CD14-positive monocyte (primary cell): ENCODE data around the gene LRP1-AS. TPM values are rescaled to one million over a fixed set of nuclear protein-coding genes. Genes with fewer than 3 reads are reported as not detected.

ENCODE experiments used
- DNase-seq, 3 donors: peaks; one replicate each; pipeline ENCODE4 v3.0.0-alpha.2; 2011 to 2022
- H2AFZ ChIP-seq: 2 replicates; pipeline ENCODE4 v1.6.0; 2012; ENCODE audit warnings: mild to moderate bottlenecking, low read depth, low read length, inconsistent platforms; ENCODE audit not compliant: insufficient read depth, poor library complexity, severe bottlenecking
- H3K27ac ChIP-seq, 2 donors: 1 replicate in 1 of 2; 2 replicates in 1 of 2; pipeline ENCODE4 v1.5.1; 2012 to 2013; ENCODE audit warnings: low read length in 2 of 2, control low read depth in 1 of 2, inconsistent platforms in 1 of 2, low read depth in 1 of 2, mild to moderate bottlenecking in 1 of 2
- H3K27me3 ChIP-seq, 2 donors: one replicate each; pipeline versions ENCODE4 v1.6.0 to v1.6.1; 2011 to 2013; ENCODE audit warnings: low read length in 2 of 2; ENCODE audit not compliant: control insufficient read depth in 2 of 2, insufficient read depth in 2 of 2
- H3K36me3 ChIP-seq, 2 donors: replicated peaks in 1 of 2; 1 replicate in 1 of 2; 2 replicates in 1 of 2; pipeline versions ENCODE4 v1.5.1 to v1.6.1; 2012 to 2013; ENCODE audit warnings: low read length in 2 of 2, control low read depth in 1 of 2, inconsistent platforms in 1 of 2, mild to moderate bottlenecking in 1 of 2; ENCODE audit not compliant: insufficient read depth in 2 of 2, control insufficient read depth in 1 of 2
- H3K4me1 ChIP-seq, 2 donors: 1 replicate in 1 of 2; 2 replicates in 1 of 2; pipeline versions ENCODE4 v1.5.1 to v1.6.1; 2012 to 2013; ENCODE audit warnings: low read length in 2 of 2, control low read depth in 1 of 2, inconsistent platforms in 1 of 2, mild to moderate bottlenecking in 1 of 2, moderate library complexity in 1 of 2; ENCODE audit not compliant: insufficient read depth in 2 of 2, control insufficient read depth in 1 of 2
- H3K4me2 ChIP-seq: replicated peaks from 2 replicates; pipeline ENCODE3; 2012; ENCODE audit warnings: low read length, moderate library complexity, mild to moderate bottlenecking; ENCODE audit not compliant: poor library complexity, severe bottlenecking; ENCODE audit errors: extremely low read depth
- H3K4me3 ChIP-seq, 3 experiments: fragments of 200-600 bp in 1 of 3; sonication (generic) in 1 of 3; replicated peaks in 1 of 3; 1 replicate in 2 of 3; 2 replicates in 1 of 3; pipeline ENCODE4 v1.5.1; 2011 to 2013; ENCODE audit warnings: low read length in 3 of 3, mild to moderate bottlenecking in 3 of 3, control low read depth in 2 of 3, low read depth in 2 of 3, inconsistent platforms in 1 of 3, moderate library complexity in 1 of 3
- H3K79me2 ChIP-seq: 2 replicates; pipeline ENCODE4 v1.6.0; 2012; ENCODE audit warnings: mild to moderate bottlenecking, control low read depth, inconsistent platforms, low read length, moderate library complexity; ENCODE audit not compliant: insufficient read depth
- H3K9ac ChIP-seq: 2 replicates; pipeline ENCODE4 v1.6.0; 2017; ENCODE audit warnings: low read length, mild to moderate bottlenecking; ENCODE audit not compliant: insufficient read depth, poor library complexity, severe bottlenecking
- H3K9me3 ChIP-seq, 2 donors: replicated peaks in 1 of 2; 1 replicate in 1 of 2; 2 replicates in 1 of 2; pipeline versions ENCODE4 v1.5.1 to v1.6.1; 2012 to 2013; ENCODE audit warnings: low read length in 2 of 2, control low read depth in 1 of 2; ENCODE audit not compliant: control insufficient read depth in 1 of 2, insufficient read depth in 1 of 2
- H4K20me1 ChIP-seq: 2 replicates; pipeline ENCODE4 v1.6.0; 2012; ENCODE audit warnings: mild to moderate bottlenecking, low read length, control low read depth, moderate library complexity; ENCODE audit not compliant: insufficient read depth
- H3K27ac Mint-ChIP-seq, 7 donors: one replicate each; pipeline ENCODE4 v1.8.0; 2020; ENCODE audit warnings: mild to moderate bottlenecking in 7 of 7, mixed read lengths in 7 of 7, moderate library complexity in 6 of 7, inconsistent platforms in 2 of 7
- H3K27me3 Mint-ChIP-seq, 3 donors: one replicate each; pipeline ENCODE4 v1.8.0; 2021 to 2022; ENCODE audit warnings: low read depth in 3 of 3, mild to moderate bottlenecking in 3 of 3, mixed read lengths in 3 of 3, moderate library complexity in 3 of 3, inconsistent platforms in 1 of 3
- H3K36me3 Mint-ChIP-seq, 2 donors: one replicate each; pipeline ENCODE4 v1.8.0; 2020; ENCODE audit warnings: mixed read lengths in 2 of 2, inconsistent platforms in 1 of 2, mild to moderate bottlenecking in 1 of 2
- H3K4me1 Mint-ChIP-seq: one replicate; pipeline ENCODE4 v1.8.0; 2020; ENCODE audit warnings: mild to moderate bottlenecking, mixed read lengths
- H3K4me3 Mint-ChIP-seq, 2 donors: one replicate each; pipeline ENCODE4 v1.8.0; 2020; ENCODE audit warnings: mild to moderate bottlenecking in 2 of 2, mixed read lengths in 2 of 2, moderate library complexity in 1 of 2
- H3K9me3 Mint-ChIP-seq, 7 donors: one replicate each; pipeline ENCODE4 v1.8.0; 2020 to 2022; ENCODE audit warnings: mixed read lengths in 7 of 7, mild to moderate bottlenecking in 6 of 7, moderate library complexity in 6 of 7, inconsistent platforms in 2 of 7
- WGBS: methylation state at CpG from one replicate; pipeline ENCODE4 v1.1.5; 2013; ENCODE audit warnings: missing lambda C conversion rate; ENCODE audit not compliant: insufficient coverage; 5-methylcytosine and 5-hydroxymethylcytosine counted together
- intact Hi-C, 2 donors: fragments of 100-400 bp; cut with micrococcal nuclease; formaldehyde crosslinking; loops; one replicate each; pipeline versions ENCODE4 v1.15.0 to v1.15.1; 2023
- polyA plus RNA-seq, 3 donors: library from polyadenylated mRNA; depleted of rRNA in 1 of 3; unstranded in 2 of 3; stranded (reverse) in 1 of 3; fragments of 300-500 nt in 2 of 3; fragments of >200 nt in 1 of 3; fragmentation: Illumina TruSeq in 2 of 3; gene quantifications; 1 replicate in 2 of 3; 2 replicates in 1 of 3; pipeline ENCODE4 v1.2.3, GENCODE V29; 2012 to 2021
- TF ChIP-seq, protein P1 (sequence below): fragments of 200-600 bp; IDR thresholded peaks from one replicate; pipeline ENCODE4 v1.8.0; 2022; ENCODE audit warnings: antibody characterized with exemption, mild to moderate bottlenecking

Gene LRP1-AS
- polyA plus RNA-seq, 3 donors, result 0.35 to 1.5 TPM; not detected in 1

DNA sequence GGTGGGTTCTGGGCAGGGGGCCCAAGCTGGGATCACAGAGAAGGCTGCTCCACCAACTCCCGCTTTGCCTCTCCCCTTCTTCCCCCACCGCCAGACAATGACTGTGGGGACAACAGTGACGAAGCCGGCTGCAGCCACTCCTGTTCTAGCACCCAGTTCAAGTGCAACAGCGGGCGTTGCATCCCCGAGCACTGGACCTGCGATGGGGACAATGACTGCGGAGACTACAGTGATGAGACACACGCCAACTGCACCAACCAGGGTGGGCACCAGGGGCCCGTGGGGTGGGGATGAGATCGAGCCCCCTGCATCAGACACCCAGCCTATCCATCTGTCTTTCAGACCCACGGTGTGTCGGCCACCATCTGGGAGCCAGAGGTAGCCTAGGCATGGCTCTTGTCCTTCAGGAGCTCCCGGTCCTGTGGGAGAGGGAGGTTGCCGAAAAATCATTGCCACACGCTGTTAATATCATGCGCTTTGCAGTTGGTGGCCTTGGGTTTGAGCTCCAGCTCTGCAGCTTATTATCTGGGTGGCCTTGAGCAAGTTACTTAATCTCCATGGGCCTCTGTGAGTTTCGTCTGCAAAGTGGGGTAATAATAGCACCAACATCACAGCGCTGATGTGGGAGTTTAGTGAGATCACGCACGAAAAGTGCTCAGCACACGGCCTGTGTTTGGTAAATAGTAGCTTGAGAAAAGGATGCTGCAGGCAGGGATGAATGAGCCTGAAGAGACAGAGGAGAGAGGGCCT lies 21.8 kb upstream of the LRP1-AS start:
- intact Hi-C loops, result no loop called here
- peaks cover 95 to 100% of the 10 kb centered on the region in 2 donors for H3K36me3 Mint-ChIP-seq
- Histone ChIP-seq H3K4me2 (no peak overlapping the region), H3K79me2 (no peaks in the 10 kb centered on the region), H3K36me3 (peaks cover 93 to 98% of the 10 kb centered on the region in 2 donors), H3K4me1 (peaks cover 0 to 11% of the 10 kb centered on the region in 2 donors), H3K9ac (no peak overlapping the region), H3K27me3 (no peaks in the 10 kb centered on the region), H4K20me1 (peaks cover 97% of the 10 kb centered on the region), H3K27ac (no peak overlapping the region), H3K4me3 (no peak overlapping the region), H2AFZ (no peak overlapping the region), H3K9me3 (no peaks in the 10 kb centered on the region)
- H3K27ac Mint-ChIP-seq, result peak overlapping the region in 1 of 7 donors; percentile 31
- H3K4me3 Mint-ChIP-seq, result no peak overlapping the region
- 95% methylated on average over 14 of the region's 23 CpGs for WGBS
- H3K27me3 Mint-ChIP-seq, result peaks cover under 1 to 6% (median 4%) of the 10 kb centered on the region in 3 donors
- H3K9me3 Mint-ChIP-seq, result peaks cover 0 to 4% (median 0%) of the 10 kb centered on the region in 7 donors
- TF ChIP-seq, protein P1, sequence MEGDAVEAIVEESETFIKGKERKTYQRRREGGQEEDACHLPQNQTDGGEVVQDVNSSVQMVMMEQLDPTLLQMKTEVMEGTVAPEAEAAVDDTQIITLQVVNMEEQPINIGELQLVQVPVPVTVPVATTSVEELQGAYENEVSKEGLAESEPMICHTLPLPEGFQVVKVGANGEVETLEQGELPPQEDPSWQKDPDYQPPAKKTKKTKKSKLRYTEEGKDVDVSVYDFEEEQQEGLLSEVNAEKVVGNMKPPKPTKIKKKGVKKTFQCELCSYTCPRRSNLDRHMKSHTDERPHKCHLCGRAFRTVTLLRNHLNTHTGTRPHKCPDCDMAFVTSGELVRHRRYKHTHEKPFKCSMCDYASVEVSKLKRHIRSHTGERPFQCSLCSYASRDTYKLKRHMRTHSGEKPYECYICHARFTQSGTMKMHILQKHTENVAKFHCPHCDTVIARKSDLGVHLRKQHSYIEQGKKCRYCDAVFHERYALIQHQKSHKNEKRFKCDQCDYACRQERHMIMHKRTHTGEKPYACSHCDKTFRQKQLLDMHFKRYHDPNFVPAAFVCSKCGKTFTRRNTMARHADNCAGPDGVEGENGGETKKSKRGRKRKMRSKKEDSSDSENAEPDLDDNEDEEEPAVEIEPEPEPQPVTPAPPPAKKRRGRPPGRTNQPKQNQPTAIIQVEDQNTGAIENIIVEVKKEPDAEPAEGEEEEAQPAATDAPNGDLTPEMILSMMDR, result no peak
- peaks cover 27% of the 10 kb centered on the region for H3K4me1 Mint-ChIP-seq
- DNase-seq, result no peak

GRCh38 chr12:57168058-57168457 lies 20.6 kb upstream of the LRP1-AS start:
- no peak overlapping the region for H3K4me3 Mint-ChIP-seq
- no peak overlapping the region for H3K9ac ChIP-seq

More at GRCh38 chr12:57168058-57168457, 20.6 kb upstream of the LRP1-AS start:
- Mint-ChIP-seq H3K4me1 (peaks cover 29% of the 10 kb centered on the region), H3K9me3 (peaks cover 0 to 4% (median 0%) of the 10 kb centered on the region in 7 donors), H3K36me3 (peaks cover 91 to 97% of the 10 kb centered on the region in 2 donors), H3K27ac (peak overlapping the region in 2 of 7 donors; percentile 70 to 77), H3K27me3 (peaks cover 0 to 6% (median 3%) of the 10 kb centered on the region in 3 donors)
- 90% methylated on average over 9 of the region's 10 CpGs for WGBS
- H4K20me1 ChIP-seq, result peaks cover 90% of the 10 kb centered on the region
- no peak overlapping the region for H3K27ac ChIP-seq
- H3K79me2 ChIP-seq, result no peaks in the 10 kb centered on the region
- H3K9me3 ChIP-seq, result no peaks in the 10 kb centered on the region
- H3K36me3 ChIP-seq, result peaks cover 90 to 98% of the 10 kb centered on the region in 2 donors
- H3K27me3 ChIP-seq, result no peaks in the 10 kb centered on the region
- TF ChIP-seq, protein P1, result no peak
- H3K4me1 ChIP-seq, result peaks cover 3 to 13% of the 10 kb centered on the region in 2 donors
- no peak overlapping the region for H3K4me3 ChIP-seq
- no peak for DNase-seq
- intact Hi-C loops, result no loop called here
- no peak overlapping the region for H3K4me2 ChIP-seq
- H2AFZ ChIP-seq, result no peak overlapping the region
